IPS-18a (cell line): Measurements from ENCODE around the gene ACSL5.
"Not testable (repeated sequence)": the region's sequence is repeated elsewhere in the genome, so short reads cannot be mapped to it uniquely, and the experiment has no call there.

Experiments used
- H3K27ac ChIP-seq: one replicate; pipeline ENCODE4 v1.5.1; 2013; ENCODE audit warnings: low read length
- H3K27me3 ChIP-seq: one replicate; pipeline ENCODE4 v1.6.1; 2013; ENCODE audit warnings: mild to moderate bottlenecking, low read length; ENCODE audit not compliant: control insufficient read depth, insufficient read depth
- H3K36me3 ChIP-seq: one replicate; pipeline ENCODE4 v1.6.1; 2013; ENCODE audit warnings: low read depth, low read length; ENCODE audit not compliant: control insufficient read depth
- H3K4me1 ChIP-seq: one replicate; pipeline ENCODE4 v1.6.1; 2013; ENCODE audit warnings: low read depth, low read length; ENCODE audit not compliant: control insufficient read depth
- H3K4me3 ChIP-seq: one replicate; pipeline ENCODE4 v1.5.1; 2013; ENCODE audit warnings: low read length
- H3K9ac ChIP-seq: one replicate; pipeline ENCODE4 v1.6.1; 2013; ENCODE audit warnings: mild to moderate bottlenecking, low read length, moderate library complexity
- H3K9me3 ChIP-seq: one replicate; pipeline ENCODE4 v1.6.1; 2013; ENCODE audit warnings: low read depth, low read length; ENCODE audit not compliant: control insufficient read depth

ACSL5 gene

DNA sequence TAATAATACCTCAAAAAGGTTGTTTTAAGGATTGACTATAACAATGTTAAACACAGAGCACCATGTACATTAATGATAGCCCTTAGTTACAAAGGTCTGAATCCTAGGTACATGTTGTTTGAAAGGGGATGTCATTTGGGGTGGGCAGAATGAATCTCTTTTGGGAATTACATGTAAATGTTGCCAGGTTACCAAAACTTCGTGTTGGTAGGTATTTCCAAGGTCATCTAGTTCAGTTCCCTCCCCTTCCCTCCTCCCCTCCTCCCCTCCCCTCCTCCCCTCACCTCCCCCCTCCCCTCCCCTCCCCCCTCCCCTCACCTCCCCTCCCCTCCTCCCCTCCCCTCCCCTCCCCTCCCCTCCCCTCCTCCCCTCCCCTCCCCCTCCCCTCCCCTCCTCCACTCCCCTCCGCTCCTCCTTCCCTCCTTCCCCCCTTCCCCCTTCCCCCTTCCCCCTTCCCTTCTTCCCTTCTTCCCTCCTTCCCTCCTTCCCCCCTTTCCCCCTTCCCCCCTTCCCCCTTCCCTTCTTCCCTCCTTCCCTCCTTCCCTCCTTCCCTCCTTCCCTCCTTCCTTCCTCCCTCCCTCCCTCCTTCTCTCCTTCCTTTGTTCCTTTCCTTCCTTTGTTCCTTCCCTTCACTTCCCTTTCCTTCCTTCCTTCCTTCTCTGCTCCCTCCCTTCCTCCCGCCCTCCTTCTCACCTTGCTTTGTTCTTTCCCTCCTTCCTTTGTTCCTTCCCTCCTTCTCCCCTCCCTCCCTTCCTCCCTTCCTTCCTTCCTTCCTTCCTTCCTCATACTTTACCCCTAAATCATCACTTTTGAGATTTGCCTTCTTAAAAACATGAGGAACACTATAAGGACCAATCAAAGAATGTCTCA is 81.2 kb downstream of the ACSL5 start:
- H3K27me3 ChIP-seq, result no peaks in the 10 kb centered on the region
- H3K4me3 ChIP-seq, result no peak overlapping the region
- H3K27ac ChIP-seq, result no peak overlapping the region
- H3K36me3 ChIP-seq, result no peaks in the 10 kb centered on the region
- no peaks in the 10 kb centered on the region for H3K9me3 ChIP-seq
- no peaks in the 10 kb centered on the region for H3K4me1 ChIP-seq
- H3K9ac ChIP-seq, result no peak overlapping the region

DNA sequence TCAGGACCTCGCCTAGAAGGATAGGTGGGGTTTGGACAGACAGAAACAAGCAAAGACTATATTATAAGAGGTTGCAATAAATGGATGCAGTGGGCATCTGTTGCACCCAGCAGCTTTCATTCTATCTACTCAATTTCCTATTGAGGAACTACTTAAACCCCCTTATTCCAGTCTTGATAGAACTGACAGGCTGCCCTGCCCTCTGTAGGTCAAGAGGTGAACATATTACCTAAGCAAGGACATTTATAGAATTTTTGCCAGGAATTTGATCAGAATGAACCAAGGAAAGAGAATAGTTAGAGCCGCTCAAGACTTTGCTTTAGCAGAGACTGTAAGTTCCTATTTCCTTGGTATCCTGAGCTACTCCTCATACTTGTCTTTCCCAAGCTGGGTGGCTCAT is 82.6 kb downstream of the ACSL5 start:
- Histone ChIP-seq H3K27me3 (no peaks in the 10 kb centered on the region), H3K9me3 (no peaks in the 10 kb centered on the region), H3K9ac (no peak overlapping the region), H3K4me1 (no peaks in the 10 kb centered on the region), H3K36me3 (peaks cover 3% of the 10 kb centered on the region), H3K27ac (no peak overlapping the region), H3K4me3 (no peak overlapping the region)

DNA sequence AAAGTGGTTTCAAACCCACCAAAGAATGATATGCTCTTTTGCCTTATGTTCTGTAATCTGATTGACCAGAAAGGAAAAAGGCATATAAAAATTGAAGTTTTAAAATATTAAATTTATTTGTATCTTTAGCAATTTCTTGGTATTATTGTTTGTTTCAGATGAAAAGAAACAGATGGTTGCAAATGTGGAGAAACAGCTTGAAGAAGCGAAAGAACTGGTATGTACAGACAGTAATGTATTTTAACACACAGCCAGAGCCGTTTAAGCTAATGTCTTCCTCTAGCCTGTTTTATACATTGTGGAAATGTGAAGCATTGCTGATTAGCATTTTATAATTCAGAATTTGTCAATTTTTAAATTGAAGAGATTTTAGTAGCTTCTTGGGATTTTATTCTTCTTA is 86.5 kb downstream of the ACSL5 start:
- H3K27ac ChIP-seq, result no peak overlapping the region
- H3K4me3 ChIP-seq, result no peak overlapping the region
- H3K36me3 ChIP-seq, result peaks cover 13% of the 10 kb centered on the region
- no peak overlapping the region for H3K9ac ChIP-seq
- H3K4me1 ChIP-seq, result no peaks in the 10 kb centered on the region
- H3K9me3 ChIP-seq, result no peaks in the 10 kb centered on the region
- no peaks in the 10 kb centered on the region for H3K27me3 ChIP-seq

DNA sequence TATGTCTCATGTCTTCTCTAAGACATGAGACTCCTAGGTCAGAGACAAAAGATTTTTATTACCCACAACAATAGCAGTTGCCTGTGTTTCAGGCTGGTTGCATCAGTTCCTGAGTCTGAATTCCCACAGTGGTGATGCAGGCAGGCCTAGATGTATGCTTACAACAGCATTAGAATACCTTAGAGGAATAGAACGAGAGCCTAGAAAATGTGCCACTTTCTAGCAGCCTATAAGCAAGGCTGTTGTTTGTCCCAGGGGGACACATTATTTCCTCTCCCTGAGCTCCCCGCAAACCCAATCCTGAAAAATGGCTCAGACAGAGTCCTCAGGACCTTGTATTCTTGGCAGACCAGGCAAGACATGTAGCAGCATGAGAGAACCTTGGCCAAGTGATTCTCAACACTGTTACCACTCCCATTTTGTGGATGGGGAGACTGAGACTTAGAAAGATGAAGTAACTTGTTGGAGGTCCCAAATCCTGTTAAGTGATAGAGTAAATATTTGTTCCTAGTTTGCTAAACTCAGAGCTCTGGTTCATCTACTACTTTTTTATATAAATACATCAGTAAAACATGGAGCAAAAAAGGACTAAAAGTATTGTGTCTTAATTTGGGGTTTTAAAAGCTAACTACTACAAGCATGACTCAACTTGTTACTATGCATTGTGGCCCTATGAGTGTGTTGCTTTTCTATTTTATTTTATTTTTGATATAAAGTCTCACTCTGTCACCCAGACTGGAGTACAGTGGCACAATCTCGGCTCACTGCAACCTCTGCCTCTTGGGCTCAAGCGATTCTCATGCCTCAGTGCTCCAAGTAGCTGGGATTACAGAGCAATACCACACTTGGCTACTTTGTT is 87.3 kb downstream of the ACSL5 start:
- Histone ChIP-seq H3K9ac (no peak overlapping the region), H3K4me1 (no peaks in the 10 kb centered on the region), H3K36me3 (peaks cover 16% of the 10 kb centered on the region), H3K27me3 (no peaks in the 10 kb centered on the region), H3K27ac (no peak overlapping the region), H3K9me3 (no peaks in the 10 kb centered on the region), H3K4me3 (no peak overlapping the region)

DNA sequence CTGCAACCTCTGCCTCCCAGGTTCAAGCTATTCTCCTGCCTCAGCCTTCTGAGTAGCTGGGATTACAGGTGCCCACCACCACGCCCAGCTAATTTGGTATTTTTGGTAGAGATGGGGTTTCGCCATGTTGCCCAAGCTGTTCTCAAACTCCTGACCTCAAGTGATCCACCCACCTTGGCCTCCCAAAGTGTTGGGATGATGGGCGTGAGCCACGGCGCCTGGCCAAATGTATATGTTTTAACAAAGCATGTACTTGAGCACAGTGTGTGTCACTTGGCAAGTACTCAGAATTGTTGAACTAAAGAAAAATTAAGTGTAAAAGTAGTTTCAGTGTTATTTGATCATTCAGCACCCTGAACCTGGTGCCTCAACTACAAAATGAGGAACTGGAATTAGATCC is 90.2 kb downstream of the ACSL5 start:
- H3K27me3 ChIP-seq, H3K4me1 ChIP-seq, H3K9ac ChIP-seq, H3K4me3 ChIP-seq, H3K9me3 ChIP-seq, H3K27ac ChIP-seq: not testable (repeated sequence)
- H3K36me3 ChIP-seq, result peaks cover 16% of the 10 kb centered on the region

DNA sequence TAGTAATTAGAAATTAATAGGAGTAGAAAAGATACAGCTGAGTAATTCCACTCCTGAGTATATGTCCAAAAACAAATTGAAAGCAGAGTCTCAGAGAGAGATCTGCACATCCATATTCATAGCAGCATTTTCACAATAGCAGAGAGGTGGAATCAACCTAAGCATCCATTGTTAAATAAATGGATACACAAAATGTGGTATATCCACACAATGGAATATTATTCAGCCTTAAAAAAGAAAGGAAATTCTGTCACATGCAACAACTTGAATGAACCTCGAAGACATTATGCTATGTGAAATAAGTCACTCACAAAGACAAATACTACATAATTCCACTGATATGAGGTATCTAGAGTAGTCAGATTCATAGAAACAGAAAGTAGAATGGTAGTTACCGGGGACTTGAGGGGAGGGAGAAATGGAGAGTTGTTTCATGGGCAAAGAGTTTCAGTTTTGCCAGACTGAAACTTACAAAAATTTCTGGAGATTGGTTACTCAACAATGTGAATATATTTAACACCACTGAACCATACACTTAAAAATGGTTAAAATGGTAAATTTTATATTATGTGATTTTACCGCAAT is 91.5 kb downstream of the ACSL5 start:
- Histone ChIP-seq H3K27ac (no peak overlapping the region), H3K4me1 (no peaks in the 10 kb centered on the region)

DNA sequence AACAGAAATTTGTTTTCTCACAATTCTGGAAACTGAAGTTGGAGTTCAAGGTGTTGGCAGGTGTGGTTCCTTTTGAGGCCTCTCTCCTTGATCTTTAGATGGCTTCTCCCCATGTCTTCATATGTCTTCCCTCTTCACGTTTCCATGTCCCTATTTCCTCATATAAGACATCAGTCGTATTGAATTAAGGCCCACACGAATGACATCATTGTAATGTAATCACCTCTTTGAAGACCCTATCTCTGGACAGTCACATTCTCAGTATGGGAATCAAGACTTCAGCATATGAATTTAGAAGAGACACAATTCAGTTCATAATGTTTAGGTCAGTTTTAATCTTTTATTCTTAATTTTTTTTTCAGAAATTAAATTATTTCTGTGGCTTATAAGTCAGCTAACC is 92.9 kb downstream of the ACSL5 start:
- Histone ChIP-seq H3K27ac (no peak overlapping the region), H3K9me3 (no peaks in the 10 kb centered on the region), H3K9ac (no peak overlapping the region), H3K36me3 (peaks cover 13% of the 10 kb centered on the region), H3K27me3 (no peaks in the 10 kb centered on the region), H3K4me1 (no peaks in the 10 kb centered on the region), H3K4me3 (no peak overlapping the region)

More for the DNA sequence above, 91.5 kb downstream of the ACSL5 start:
- Histone ChIP-seq H3K4me3 (no peak overlapping the region), H3K36me3 (peaks cover 16% of the 10 kb centered on the region), H3K27me3 (no peaks in the 10 kb centered on the region), H3K9ac (no peak overlapping the region), H3K9me3 (no peaks in the 10 kb centered on the region)

DNA sequence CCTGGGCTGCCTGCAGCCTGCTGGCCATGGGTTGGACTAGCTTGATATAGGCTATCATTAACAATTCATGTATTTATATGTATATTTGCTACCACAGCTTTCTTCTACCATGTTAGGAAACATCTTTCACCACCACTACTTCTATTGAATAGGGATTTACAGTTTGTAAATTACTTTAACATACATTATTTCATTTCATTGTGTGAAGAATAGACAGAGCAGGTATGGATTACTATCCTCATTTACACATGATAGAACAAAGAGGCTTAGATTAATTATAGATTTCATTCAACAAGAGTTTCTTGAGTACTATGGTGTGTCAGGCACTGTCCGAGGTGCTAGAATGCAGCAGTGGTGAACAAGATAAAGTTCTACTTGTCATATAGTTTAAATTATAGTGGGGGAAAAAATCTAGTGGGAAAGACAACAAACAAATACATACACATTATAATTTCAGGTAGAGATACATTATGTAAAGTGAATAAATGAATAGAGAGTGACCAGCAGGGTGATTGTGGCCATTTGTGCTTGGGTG is 93.7 kb downstream of the ACSL5 start:
- Histone ChIP-seq H3K9me3 (no peaks in the 10 kb centered on the region), H3K36me3 (peaks cover 13% of the 10 kb centered on the region), H3K4me3 (no peak overlapping the region), H3K27ac (no peak overlapping the region), H3K27me3 (no peaks in the 10 kb centered on the region), H3K9ac (no peak overlapping the region), H3K4me1 (no peaks in the 10 kb centered on the region)

DNA sequence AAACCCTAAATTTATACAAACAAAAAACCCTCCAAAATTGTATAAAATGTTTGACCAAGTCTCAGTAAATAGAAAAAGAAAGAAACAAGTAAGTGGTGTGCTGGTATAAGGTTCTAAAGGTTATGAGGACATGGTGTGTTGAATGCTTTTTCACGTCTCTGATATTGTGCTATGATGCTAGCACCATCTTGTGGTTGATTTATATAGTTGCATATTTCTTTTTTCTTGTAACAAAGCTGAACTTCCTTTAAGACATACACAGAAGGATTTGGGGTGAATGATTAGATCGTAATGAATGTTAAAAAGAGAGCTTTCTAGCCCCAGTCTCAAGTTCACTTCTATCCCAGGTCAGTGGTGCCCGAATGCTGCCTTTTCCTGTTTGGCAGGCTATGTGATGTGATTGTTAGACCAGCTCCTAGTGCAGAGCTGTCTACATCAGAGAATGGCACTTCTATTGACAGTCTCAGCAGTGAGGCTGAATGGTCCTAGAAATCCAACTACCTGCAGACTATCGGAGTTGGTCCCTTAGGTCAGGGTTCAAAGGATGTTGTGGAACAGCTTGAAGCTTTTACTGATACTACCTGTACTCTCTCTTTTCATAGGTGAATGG is 98.1 kb downstream of the ACSL5 start:
- no peak overlapping the region for H3K27ac ChIP-seq
- no peak overlapping the region for H3K4me3 ChIP-seq
- no peak overlapping the region for H3K9ac ChIP-seq

DNA sequence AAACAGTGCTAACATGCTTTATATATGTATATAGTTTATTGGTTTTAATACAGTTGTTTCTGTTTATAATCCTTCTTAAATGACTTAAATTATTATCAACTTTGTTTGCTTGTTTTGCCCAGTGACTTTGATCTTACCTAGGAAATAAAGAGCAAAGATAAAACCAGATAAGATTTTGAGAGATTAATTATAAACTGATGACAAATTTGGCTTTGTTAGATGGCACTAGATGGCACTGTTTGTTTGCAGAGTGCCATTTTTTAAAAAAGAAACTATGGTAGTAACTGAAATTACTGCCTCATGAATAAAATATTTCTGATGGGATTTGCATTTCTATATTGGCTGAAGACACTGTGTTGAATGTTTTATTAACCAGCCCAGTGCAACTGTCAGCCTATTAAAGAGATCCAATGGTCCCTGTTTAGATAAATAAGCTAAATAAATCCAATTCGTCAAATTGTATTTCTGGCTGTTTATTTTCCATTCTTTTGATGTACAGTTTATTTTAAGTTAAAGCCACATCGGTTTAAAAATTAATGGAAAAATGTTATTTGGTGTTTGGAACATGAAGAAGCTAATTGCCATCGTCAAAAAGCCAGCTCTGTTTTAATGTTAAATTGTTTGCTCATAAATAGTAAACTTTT is 101.8 kb downstream of the ACSL5 start:
- no peaks in the 10 kb centered on the region for H3K4me1 ChIP-seq
- no peak overlapping the region for H3K9ac ChIP-seq
- no peak overlapping the region for H3K4me3 ChIP-seq
- H3K9me3 ChIP-seq, result no peaks in the 10 kb centered on the region
- H3K27me3 ChIP-seq, result no peaks in the 10 kb centered on the region
- H3K36me3 ChIP-seq, result no peaks in the 10 kb centered on the region
- no peak overlapping the region for H3K27ac ChIP-seq

More for the DNA sequence above, 98.1 kb downstream of the ACSL5 start:
- no peaks in the 10 kb centered on the region for H3K27me3 ChIP-seq
- no peaks in the 10 kb centered on the region for H3K9me3 ChIP-seq
- H3K36me3 ChIP-seq, result no peaks in the 10 kb centered on the region
- no peaks in the 10 kb centered on the region for H3K4me1 ChIP-seq
